ENCODE data around the gene LIMS3.
"Not testable (repeated sequence)": the region's sequence is repeated elsewhere in the genome, so short reads cannot be mapped to it uniquely, and the experiment has no call there.

LIMS3 gene, protein sequence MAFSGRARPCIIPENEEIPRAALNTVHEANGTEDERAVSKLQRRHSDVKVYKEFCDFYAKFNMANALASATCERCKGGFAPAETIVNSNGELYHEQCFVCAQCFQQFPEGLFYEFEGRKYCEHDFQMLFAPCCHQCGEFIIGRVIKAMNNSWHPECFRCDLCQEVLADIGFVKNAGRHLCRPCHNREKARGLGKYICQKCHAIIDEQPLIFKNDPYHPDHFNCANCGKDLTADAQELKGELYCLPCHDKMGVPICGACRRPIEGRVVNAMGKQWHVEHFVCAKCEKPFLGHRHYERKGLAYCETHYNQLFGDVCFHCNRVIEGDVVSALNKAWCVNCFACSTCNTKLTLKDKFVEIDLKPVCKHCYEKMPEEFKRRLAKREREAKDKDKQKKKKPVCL

DNA sequence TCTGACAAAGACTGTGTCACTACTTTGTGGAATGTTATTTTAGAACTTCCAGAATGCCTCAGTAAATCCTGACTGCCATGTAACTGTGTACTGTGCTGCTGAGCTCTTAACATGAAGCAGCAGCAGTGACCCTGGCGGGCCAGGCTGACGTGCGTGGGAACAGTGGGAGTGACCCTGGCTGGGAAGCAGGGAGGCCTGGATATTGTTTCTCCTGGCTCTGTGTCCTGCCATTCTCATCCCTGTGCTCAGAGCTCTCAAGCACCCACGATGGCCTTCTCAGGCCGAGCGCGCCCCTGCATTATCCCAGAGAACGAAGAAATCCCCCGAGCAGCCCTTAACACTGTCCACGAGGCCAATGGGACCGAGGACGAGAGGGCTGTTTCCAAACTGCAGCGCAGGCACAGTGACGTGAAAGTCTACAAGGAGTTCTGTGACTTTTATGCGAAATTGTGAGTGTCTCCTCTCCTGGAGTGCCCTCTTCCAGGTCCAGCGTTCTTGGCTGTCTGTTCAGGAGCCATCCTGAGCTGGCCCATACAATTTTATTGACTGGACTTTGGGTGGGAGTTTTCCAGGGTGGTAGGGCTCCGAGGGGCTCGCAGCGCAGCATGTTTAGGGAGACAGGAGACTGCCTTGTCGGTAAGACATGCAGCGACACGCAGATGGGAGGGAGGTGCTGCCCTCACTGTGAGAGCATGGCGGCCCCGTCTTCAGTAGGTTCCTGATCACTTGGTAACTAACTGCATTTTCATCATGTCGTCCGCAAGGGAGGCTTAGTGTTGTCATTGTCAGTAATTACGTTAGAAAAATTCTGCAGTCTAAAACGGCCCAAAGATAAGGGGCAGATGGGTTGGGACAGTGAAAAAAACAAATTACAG, at the start of gene LIMS3:
LIMS3 (plus strand) TSS at position 227 of the 875 bp plus-strand sequence; CDS start at position 268, 41 bp downstream.
- not testable (repeated sequence) for DNase-seq (ENCODE audit: low read depth); H3K4me3 ChIP-seq (ENCODE audit: control insufficient read depth, low read depth, low read length)

DNA sequence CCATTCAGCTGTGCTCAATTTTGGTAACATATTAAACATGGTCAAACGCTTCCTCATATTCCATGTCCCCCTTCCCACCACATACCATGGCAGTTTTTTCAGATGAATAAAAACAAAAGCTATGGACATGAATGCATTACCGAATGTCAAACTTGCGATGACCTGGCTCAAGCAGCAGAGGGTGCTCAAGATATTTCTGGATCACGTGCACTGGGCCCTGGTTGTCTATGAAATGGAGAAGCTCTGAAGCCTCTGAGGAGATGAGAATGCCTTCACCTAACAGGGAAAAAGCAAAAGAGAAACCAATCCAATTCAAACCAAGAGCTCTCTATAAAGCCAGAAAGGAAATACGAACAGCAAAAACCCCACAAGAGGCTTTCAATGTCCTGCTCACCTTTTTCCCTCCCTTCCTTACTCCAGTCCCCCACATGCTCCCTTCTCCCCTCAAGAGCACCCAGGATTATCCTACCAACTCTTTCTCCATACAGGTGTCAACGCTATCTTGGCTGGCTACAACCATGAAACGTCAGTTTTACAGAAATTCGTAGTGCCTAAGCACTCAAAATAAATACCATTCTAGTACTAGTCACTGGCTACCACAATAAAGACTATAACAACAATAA, 27.2 kb upstream of the LIMS3 start:
- not testable (repeated sequence) for H3K4me3 ChIP-seq (ENCODE audit: control insufficient read depth, low read depth, low read length)

DNA sequence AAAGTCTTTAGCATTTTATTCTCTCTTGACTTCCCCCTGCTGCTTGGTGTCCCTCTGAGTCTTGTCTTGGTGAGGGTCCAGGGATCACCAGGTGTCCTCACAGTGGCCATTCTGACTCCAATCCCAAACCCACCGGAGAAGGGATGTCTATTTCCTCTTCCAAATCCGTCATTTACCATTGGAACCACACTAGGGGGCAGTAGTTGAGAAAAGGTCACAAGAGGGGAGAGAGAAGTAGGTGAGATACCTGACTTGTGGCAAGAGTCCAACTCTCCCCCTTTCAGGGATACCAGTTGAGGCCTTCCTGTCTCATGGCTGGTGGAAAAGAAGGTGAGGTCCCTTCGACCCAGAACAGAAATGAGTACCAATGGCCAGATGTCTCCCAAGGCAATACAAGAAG, 21.9 kb upstream of the LIMS3 start:
- not testable (repeated sequence) for DNase-seq (ENCODE audit: low read depth); H3K4me3 ChIP-seq (ENCODE audit: control insufficient read depth, low read depth, low read length)

More for the DNA sequence above, 27.2 kb upstream of the LIMS3 start:
- DNase-seq (ENCODE audit: low read depth): not testable (repeated sequence)

DNA sequence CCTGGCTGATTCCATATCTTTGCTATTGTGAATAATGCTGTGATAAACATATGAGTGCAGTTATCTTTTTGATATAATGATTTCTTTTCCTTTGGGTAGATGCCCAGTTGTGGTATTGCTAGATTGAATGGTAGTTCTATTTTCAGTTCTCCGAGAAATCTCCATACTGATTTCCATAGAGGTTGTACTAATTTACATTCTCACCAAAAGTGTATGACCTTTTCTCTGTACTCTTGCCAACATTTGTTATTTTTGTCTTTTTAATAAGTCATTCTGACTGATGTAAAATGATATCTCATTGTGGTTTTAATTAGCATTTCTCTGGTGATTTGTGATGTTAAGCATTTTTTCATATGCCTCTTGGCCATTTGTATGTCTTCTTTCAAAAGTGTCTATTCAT, 16.4 kb upstream of the LIMS3 start:
- DNase-seq (ENCODE audit: low read depth); H3K4me3 ChIP-seq (ENCODE audit: control insufficient read depth, low read depth, low read length): not testable (repeated sequence)

DNA sequence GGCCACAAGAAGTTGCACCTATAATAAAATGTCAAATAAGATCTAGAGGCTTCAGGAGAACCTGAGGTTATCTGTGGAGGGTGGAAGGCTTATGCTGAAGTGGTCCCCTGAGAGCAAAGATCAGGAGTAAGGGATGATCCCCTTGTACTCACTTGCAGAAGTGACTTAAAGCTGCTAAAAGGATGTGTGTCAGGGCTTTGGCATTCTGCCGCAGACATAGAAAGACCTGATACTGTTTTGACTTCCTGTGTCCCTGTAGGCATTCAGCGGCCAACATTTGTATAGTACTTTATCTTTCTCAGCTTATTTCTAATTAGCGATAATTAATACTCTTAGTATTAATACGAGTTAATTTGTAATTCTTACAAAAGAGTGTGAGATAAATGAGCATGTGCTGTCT, 10.1 kb upstream of the LIMS3 start:
- H3K4me3 ChIP-seq (ENCODE audit: control insufficient read depth, low read depth, low read length); DNase-seq (ENCODE audit: low read depth): not testable (repeated sequence)

DNA sequence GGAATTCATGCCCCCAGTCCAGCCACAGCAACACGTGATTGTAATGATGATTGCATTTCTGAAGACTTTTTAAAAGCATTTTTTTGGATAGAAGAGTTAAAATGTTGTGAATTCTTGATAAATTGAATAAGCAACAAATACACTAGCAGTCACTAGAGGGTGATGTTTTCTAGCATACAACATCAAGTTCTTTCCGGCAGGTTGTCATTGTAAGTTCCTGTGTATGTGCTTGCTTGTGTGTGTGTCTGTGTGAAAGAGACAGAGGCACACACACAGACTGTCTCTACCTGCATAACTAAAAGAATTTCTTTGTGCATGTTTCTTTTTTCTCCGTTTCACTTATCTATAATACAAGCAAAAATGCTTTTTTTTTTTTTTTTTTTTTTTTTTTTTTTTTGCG, 8.6 kb upstream of the LIMS3 start:
- H3K4me3 ChIP-seq (ENCODE audit: control insufficient read depth, low read depth, low read length); DNase-seq (ENCODE audit: low read depth): not testable (repeated sequence)

DNA sequence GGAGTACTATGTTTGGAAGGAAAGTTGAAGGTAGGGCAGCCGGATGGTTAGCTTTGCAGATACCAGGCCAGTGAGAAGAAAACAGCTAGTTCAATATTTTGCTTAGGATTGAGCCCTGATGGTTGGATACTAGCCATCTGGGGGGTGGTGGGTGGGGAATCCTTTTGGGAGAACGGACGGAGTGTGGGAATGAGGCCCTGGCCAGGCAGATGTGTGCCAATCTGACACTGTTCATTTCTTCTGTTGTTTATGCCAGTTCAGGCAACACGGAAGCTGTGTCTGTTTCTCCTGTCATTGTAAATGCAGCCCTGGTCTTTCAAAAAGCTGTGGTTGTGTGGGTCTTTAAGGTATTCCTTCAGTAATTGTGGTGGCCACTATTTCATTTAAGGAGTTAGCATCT, 7.5 kb upstream of the LIMS3 start:
- not testable (repeated sequence) for H3K4me3 ChIP-seq (ENCODE audit: control insufficient read depth, low read depth, low read length); DNase-seq (ENCODE audit: low read depth)

DNA sequence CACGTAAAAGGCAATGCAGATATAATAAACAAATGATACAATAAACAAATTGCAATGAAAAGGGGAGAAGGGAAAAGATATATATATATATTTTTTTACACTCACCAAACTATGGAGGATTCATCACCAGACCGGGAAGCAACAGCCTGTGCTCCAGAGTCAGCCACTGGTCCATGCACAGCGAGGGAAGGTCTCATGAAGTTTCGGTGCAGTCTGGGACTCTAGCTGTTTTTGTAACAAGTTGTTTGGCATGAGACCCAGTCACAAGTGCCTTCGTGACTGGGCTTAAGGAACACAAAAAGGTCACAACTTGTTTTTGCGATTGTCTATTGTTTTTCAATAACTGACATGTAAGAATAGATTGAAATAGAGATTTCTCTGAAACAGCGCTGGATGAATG, 4.8 kb upstream of the LIMS3 start:
- not testable (repeated sequence) for H3K4me3 ChIP-seq (ENCODE audit: control insufficient read depth, low read depth, low read length); DNase-seq (ENCODE audit: low read depth)

DNA sequence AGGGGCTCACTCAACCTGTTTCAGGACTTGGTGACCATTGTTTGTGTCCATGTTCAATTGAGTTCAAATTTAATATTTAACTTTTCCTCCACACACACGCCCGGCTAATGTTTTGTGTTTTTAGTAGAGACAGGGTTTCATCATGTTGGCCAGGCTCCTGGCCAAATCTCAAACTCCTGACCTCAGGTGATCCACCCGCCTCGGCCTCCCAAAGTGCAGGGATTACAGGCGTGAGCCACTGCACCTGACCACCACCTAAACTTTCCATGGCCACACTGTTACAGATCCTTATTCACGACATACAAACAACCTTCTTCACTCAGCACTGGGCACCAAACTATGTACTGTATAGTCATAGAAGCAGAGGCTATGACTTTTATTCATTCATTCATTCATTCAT, 4.3 kb upstream of the LIMS3 start:
- DNase-seq (ENCODE audit: low read depth); H3K4me3 ChIP-seq (ENCODE audit: control insufficient read depth, low read depth, low read length): not testable (repeated sequence)

DNA sequence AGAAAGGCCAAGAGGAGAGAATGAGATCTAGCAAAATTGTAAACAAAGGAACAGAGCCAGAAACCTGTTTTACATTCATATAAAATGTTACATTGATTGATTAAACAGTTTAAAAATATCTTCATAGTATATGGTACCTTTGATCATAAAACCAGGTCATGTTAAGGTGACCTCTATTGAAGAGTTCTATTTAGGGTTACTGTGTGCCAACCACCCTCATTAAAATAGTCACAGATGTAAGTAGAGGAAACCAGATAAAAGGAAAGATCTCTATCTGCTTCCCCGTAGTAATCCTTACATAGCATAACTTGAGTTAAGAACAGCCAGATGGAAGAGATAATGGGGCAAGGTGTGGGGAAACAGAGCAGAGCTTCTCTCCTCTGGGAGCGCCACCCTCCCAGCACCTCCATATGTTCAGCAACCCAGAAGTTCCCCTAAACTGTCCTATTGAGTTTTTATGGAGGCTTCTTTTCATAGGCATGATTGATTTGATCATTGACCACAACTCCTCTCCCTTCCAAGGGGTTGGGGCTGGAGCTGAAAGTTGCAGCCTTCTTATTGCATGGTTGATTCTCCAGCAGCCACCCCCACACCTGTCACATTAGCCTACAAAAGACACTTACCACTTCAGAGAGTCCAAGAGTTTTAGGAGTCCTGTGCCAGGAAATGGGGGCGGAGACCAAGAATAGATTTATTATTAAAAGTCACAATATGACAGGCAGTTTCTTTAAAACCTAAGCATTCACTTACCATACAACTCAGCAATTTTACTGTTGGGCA, 3.2 kb upstream of the LIMS3 start:
- DNase-seq (ENCODE audit: low read depth); H3K4me3 ChIP-seq (ENCODE audit: control insufficient read depth, low read depth, low read length): not testable (repeated sequence)

DNA sequence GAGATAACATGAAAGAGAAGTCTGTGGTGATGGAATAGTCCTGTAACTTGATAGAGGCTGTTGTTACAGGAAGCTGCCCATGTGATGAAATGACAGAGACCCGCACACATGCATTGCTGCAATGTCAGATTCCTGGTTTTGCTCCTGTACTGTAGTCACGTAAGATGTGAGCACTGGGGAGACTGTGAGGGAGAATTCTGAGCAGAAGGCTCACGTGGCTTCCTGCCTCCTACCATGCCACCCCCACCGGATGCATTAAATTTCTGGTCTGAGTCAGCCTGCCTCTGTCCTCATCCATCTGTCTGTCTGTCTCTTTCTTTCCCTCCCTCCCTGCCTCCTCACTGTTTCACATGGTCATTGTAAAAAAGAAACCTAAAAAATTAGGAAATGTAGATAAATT, 2.3 kb upstream of the LIMS3 start:
- not testable (repeated sequence) for DNase-seq (ENCODE audit: low read depth); H3K4me3 ChIP-seq (ENCODE audit: control insufficient read depth, low read depth, low read length)

DNA sequence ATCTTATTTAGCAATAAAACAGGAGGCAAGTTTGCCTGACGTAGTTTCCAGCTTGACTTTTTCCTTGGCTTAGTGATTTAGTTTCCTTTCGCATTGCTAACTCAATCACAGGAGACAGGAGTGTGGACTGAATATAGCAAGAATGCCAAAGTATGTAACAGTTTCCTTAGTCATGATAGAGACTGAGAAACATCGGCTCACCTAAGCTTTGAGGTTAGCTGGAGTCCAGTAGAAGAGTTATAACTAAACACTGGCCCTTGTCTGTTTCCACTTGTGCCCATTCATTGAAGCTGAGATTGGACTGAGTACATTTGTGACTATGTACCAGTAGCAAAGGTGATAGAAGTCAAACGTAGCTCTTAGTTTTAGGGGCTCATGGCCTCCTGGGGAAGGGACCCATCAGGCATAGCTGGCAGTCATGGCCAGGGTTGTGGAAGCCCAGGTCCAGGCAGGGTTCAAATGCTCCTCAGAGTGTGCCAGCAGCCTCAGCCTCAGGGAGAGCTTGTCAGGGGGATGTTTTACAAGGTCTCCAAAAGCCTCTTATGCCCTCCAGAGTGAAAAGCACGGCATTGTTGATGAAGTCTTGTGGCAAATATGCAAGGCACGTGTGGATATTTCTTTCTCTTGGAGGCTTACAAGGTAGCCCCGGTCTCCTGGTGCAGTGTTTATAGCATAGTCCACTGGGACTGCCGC, 573 bp upstream of the LIMS3 start:
- DNase-seq (ENCODE audit: low read depth); H3K4me3 ChIP-seq (ENCODE audit: control insufficient read depth, low read depth, low read length): not testable (repeated sequence)

DNA sequence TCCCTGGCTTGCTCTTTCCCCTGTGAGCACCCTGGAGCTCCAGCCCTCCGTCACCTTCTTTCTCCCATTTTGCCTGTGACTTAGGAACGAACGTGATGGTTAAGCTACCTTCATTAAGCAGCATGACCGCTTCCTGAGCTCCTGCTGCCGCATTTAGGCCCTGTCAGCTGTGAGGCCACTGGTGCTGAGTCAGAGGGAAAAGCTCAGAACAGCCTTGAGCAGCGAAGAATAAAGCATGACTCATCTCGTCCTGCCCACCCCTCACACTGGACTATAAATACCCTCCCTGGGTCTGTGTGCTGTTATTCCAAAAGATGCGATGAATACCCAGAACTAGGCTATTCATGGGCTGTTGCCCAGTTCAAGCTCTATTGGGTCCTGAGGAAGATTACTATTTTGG, 7.3 kb downstream of the LIMS3 start:
- not testable (repeated sequence) for DNase-seq (ENCODE audit: low read depth)

DNA sequence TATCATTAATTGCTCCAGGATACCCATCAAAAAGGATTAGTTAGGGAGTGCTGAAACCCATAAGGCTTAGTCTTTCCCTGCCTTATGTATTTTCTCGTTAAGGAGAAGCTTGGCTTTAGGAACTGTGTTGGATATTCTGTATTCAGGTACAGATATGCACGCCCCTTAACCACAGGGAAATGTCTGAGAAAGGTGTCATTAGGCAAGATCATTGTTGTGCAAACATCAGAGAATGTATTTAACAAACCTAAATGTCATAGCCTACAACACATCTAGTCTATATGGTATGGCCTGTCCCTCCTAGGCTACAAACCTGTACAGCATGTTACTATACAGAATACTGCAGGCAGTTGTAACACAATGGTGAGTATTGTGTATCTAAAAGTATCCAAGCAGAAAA, 10.1 kb downstream of the LIMS3 start:
- not testable (repeated sequence) for DNase-seq (ENCODE audit: low read depth); H3K4me3 ChIP-seq (ENCODE audit: control insufficient read depth, low read depth, low read length)

More for the DNA sequence above, 7.3 kb downstream of the LIMS3 start:
- H3K4me3 ChIP-seq (ENCODE audit: control insufficient read depth, low read depth, low read length): not testable (repeated sequence)

DNA sequence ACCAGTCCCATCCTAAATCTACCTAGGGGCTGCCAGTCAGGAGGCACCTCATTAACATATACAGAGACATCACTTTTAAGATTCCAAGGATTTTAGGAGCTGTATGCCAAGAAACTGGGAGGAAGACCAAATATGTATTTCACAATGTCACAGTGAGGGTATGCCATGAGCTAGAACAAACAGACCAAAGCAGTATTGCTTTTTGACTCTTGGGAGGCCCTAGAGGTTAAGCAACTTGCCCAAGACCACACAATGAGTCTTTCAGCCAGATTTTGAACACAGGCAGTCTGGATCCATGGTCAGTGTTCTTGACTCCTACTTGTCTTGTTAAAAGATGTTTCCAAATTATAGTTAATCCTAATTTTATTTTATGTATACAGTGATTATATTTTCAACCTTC, 12.3 kb downstream of the LIMS3 start:
- not testable (repeated sequence) for DNase-seq (ENCODE audit: low read depth); H3K4me3 ChIP-seq (ENCODE audit: control insufficient read depth, low read depth, low read length)

DNA sequence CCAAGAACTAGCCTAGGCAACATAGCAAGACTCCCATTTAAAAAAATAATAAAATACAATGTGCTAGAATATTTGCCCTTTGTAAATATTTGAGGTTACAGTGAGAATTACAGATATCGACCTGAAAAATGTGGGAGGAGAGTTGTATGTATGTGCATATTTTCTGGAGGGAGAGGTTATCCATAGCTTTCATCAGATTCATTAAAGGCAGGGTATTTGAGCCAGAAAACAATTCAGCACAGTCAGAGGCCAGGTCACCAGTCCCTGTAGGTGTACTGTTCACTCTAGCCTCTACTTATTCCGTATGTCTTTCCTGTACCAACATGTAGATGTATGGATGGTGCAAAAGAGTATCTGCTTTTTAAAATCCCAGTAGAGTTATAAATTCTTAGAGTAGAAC, 15.4 kb downstream of the LIMS3 start:
- H3K4me3 ChIP-seq (ENCODE audit: control insufficient read depth, low read depth, low read length); DNase-seq (ENCODE audit: low read depth): not testable (repeated sequence)

DNA sequence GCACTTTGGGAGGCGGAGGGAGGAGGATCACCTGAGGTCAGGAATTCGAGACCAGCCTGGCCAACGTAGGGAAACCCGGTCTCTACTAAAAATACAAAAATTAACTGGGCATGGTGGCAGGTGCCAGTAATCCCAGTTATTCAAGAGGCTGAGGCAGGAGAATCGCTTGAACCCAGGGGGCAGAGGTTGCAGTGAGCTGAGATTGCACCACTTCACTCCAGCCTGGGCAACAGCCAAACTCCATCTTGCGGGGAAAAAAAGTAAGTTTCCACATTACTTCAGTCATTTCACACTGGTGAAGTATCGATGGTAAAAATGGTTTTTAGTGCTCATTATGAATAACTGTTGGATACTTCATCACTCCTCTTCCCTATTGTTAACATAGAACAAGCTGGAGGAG, 16.1 kb downstream of the LIMS3 start:
- H3K4me3 ChIP-seq (ENCODE audit: control insufficient read depth, low read depth, low read length); DNase-seq (ENCODE audit: low read depth): not testable (repeated sequence)

DNA sequence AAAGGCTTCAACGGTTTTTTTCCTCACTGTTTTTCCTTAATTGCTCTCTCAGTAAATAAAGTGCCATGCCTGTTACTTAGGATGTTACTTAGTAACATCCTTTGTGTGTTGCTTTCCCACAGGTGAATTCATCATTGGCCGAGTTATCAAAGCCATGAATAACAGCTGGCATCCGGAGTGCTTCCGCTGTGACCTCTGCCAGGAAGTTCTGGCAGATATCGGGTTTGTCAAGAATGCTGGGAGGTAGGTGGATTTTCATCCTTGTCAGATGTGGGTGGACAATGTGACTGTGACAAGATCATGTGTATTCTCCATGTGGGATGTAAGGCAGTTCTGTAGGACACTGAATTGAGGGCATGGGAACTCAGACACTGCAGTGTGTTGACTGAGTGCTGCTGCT, 17.3 kb downstream of the LIMS3 start:
- not testable (repeated sequence) for H3K4me3 ChIP-seq (ENCODE audit: control insufficient read depth, low read depth, low read length); DNase-seq (ENCODE audit: low read depth)

Data from fibroblast of mammary gland (primary cell).